Prostate gland (tissue), 2 donors: Measurements from ENCODE around the gene SNAPC1.

Experiments
- POLR2AphosphoS5 ChIP-seq: sonication (generic); formaldehyde crosslinking; IDR thresholded peaks from one replicate; pipeline ENCODE4 v1.6.1; 2017; ENCODE audit warnings: antibody characterized with exemption
- TF ChIP-seq, protein P1 (sequence below), 4 experiments: fragments of 200-600 bp in 2 of 4; fragments of 450-650 bp in 2 of 4; sonication (generic) in 2 of 4; IDR thresholded peaks; 1 replicate in 3 of 4; 2 replicates in 1 of 4; pipeline ENCODE4 v1.5.1; 2016 to 2019; ENCODE audit warnings: antibody characterized with exemption in 4 of 4, mild to moderate bottlenecking in 2 of 4, moderate library complexity in 2 of 4

DNA sequence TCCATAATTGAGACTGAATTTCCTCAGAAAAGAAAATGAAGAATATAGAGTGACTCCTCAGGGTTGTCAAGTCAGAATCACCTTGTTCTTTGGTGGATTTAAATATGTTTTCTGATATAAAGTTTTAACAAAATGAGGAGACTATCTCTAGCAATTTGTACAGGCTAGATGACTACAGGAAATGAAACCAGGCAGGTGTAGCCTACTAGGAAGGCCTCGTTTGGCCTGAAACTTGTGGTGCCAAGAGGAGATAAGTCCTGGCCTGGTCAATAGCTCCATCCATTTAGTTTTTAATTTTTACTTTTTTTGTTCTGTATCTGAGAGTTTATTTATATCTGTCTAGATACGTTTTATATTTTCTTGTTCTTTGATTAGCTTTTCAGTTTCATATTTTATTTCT is 41.5 kb downstream of the SNAPC1 start:
- TF ChIP-seq POLR2AphosphoS5: no peak
- TF ChIP-seq, protein P1, sequence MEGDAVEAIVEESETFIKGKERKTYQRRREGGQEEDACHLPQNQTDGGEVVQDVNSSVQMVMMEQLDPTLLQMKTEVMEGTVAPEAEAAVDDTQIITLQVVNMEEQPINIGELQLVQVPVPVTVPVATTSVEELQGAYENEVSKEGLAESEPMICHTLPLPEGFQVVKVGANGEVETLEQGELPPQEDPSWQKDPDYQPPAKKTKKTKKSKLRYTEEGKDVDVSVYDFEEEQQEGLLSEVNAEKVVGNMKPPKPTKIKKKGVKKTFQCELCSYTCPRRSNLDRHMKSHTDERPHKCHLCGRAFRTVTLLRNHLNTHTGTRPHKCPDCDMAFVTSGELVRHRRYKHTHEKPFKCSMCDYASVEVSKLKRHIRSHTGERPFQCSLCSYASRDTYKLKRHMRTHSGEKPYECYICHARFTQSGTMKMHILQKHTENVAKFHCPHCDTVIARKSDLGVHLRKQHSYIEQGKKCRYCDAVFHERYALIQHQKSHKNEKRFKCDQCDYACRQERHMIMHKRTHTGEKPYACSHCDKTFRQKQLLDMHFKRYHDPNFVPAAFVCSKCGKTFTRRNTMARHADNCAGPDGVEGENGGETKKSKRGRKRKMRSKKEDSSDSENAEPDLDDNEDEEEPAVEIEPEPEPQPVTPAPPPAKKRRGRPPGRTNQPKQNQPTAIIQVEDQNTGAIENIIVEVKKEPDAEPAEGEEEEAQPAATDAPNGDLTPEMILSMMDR (IDR thresholded peaks at IDR 0.05): no peak
